Measurements from ENCODE around the gene ATP10B.

The ATP10B gene

GRCh38 chr5:160621526-160621925, 230.5 kb downstream of the ATP10B start:
- no peak for DNase-seq

DNA sequence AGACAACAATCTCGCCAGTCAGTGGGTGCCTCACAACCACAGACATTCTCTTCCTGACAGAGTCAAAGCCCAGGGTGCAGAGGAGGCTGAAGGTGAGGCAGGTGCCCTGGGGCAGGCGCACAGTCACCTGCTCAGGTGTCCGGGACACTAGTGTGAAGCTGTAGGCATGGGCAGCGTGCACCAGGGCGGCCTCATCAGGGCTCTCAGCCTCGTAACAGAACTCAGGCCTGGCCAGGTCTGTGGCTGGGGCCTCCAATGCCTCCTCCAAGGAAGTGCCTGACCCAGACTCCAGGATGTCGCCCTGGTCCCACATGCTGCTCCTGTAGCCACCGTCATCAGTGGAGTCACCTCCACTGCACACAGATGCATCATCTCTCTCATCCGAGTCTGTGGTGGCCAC, 231.6 kb downstream of the ATP10B start:
- DNase-seq: no peak

DNA sequence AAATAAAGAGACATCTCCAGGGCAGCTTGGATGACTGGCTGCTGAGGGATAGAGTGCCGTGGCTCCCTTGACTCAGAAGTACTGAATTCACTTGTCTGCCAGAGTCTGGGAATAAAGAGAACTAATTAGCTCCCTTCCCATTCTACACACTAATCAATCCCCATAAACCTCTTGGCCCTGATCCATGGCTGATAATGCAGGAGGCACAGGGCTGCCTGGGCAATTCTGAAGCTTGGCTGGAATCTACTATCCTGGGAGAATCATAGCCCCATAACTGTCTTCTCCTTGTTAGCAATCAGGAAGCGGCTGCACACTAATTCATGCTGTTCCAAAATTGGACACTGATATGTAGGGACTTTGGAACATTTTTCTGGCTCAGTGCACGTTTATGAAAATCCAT, 232.6 kb downstream of the ATP10B start:
- DNase-seq: no peak

GRCh38 chr5:160618286-160618685, 233.7 kb downstream of the ATP10B start:
- no peak for DNase-seq

GRCh38 chr5:160616712-160617497, 235.1 kb downstream of the ATP10B start:
- DNase-seq: no peak

- no peak for DNase-seq
These were observed 237.9 kb downstream of the ATP10B start for GRCh38 chr5:160614136-160614535.

GRCh38 chr5:160605266-160605665, 246.7 kb downstream of the ATP10B start:
- DNase-seq: no peak

DNA sequence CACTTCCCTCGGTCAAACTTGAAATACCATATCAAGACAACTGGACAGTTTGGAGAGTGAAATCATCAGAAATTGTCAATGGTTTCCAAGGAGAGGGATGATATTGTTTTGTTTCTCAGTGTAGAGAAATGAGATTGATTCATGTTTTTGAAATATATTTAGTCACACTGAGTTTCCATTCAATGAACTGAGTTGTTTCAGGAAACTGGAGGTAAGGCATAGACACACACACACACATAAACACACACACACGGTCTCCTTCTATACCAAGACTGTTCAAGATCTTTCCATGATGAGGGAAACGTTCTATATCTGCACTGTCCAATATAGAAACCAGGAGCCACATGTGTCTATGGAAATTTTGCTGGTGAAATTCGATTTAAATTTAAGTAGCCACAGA, 247.5 kb downstream of the ATP10B start:
- no peak for DNase-seq

DNA sequence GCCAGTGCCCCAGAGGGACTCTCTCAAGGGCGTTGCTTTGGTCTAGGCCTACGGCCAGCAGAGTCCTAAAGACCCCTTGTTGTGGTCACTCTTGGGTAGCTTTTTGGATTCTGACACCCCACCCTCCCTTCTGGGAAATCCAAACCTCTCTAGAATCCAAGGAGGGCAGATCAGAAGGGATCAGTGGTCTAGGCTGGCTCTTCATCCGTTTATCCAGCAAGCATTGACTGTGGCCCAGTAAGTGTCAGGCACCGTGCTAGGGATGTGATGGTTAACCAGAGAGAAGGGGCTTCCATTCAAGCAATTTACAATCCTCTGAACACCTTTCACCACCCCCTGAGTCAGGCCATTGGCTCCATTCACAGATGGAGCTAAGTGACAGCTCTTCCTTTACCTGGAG, 249.3 kb downstream of the ATP10B start:
- no peak for DNase-seq

GRCh38 chr5:160601046-160601445, 251.0 kb downstream of the ATP10B start:
- no peak for DNase-seq

DNA sequence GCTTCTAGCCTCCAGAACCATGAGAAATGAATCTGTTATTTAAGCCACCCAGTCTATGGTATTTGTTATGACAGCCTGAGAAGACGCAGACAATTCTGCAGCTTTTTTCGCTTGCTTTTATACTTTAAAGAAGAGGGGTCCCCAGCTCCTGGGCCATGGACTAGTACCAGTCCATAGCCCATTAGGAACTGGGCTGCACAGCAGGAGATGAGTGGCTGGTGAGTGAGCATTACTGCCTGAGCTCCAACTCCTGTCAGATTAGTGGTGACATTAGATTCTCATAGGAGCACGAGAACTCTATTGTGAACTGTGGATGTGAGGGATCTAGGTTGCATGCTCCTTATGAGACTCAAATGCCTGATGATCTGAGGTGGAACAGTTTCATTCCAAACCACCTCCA, 278.7 kb downstream of the ATP10B start:
- DNase-seq: no peak

DNA sequence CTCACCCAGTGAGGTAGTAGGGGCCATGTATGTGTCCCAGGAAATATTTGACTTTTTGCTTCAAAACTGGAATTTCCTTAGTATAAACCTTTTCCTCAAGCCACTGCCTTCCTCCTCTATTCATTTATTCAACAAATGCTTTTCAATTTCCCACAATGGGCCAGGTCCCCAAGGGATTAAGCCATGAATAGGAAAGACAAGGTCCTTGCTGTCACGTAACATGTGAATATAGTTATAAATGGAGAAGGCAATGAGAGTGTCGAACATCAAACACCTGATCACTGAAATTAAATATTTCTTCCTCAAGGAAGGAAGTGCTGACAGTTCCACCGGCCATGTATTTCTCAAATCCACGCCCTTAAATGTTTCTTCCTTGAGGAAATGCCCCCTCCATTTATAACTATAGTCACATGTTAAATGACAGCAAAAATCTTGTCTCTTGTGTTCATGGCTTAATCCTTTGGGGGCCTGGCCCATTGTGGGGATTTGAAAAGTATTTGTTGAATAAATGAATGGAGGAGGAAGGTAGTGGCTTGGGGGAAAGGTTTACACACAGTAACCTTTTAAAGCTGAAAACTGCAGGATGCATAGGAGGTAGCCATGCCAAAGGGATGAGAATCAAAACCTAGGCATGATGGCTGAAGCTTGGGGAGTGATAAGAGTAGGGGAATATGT, 284.8 kb downstream of the ATP10B start:
- no peak for DNase-seq

GRCh38 chr5:160565376-160565775, 286.6 kb downstream of the ATP10B start:
- DNase-seq: no peak

GRCh38 chr5:160556846-160557245, 295.2 kb downstream of the ATP10B start:
- no peak for DNase-seq

DNA sequence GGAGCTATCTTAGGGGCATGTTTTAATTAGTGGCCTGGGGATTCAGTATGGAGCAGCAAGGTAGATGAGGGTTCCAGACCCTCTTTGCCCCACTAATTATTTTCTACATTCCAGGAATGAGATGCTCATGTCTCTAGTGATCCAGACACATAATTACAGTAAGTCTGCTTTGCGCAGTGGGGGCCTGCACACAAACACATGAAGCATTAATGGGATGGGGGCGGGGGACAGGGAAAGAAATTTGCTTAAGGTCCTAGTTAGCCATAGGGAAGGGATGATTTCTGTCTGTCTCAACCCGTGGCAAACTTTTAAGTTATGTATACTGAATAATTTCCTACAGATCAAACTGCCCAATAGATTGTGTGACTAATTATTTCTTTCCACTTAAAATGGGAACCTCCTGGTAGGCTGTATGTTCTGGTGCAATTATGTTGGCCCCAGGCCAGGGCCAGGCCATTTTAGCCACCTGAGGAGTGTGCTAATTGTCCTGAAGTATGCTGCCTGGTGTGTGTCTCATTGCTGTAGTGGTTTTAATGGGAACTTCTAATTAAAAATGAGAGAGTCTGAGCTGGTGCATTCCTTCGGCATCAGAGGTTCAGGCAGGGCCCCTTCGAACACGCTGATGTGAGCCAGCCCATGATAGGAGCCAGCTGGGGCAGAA, 295.9 kb downstream of the ATP10B start:
- no peak for DNase-seq

- DNase-seq: no peak
These were observed 296.4 kb downstream of the ATP10B start for GRCh38 chr5:160555581-160555970.

DNA sequence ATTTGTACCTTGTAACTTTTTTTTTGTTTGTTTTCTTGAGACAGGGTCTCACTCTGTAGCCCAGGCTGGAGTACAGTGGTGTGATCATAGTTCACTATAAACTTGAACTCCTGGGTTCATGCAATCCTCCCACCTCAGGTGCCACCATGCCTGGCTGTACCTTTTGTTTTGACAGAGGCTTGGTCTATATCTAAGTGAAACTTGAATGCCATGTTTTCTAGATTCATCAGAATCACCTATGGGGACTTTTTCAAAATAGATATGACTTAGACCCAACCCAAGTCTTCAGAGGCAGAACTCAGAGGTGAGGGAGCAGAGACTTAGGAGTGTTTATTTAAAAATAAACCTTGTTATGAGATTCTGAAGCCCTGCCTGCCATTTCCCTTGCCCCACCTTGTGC, 301.9 kb downstream of the ATP10B start:
- DNase-seq: no peak

GRCh38 chr5:160548949-160549645, 302.9 kb downstream of the ATP10B start:
- no peak for DNase-seq

GRCh38 chr5:160547872-160548271, 304.1 kb downstream of the ATP10B start:
- no peak for DNase-seq

GRCh38 chr5:160547061-160547460, 304.9 kb downstream of the ATP10B start:
- DNase-seq: no peak

DNA sequence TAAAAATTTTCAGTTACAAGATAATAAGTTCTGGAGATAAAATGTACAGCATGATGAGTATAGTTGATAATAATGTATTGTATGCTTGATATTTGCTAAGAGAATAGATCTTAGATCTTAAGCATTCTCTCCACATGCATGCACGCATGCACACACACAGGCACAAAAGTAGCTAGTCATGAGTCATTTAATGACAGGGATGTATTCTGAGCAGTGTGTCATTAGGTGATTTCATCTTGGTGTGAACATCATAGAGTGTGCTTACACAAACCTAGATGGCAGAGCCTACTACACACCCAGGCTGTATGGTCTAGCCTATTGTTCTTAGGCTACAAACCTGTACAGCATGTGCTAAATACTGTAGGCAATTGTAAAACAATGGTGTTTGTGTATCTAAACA, 306.2 kb downstream of the ATP10B start:
- DNase-seq: no peak

- no peak for DNase-seq
These were observed 308.6 kb downstream of the ATP10B start for GRCh38 chr5:160543395-160543794.

- DNase-seq: no peak
These were observed 309.2 kb downstream of the ATP10B start for GRCh38 chr5:160542840-160543239.

DNA sequence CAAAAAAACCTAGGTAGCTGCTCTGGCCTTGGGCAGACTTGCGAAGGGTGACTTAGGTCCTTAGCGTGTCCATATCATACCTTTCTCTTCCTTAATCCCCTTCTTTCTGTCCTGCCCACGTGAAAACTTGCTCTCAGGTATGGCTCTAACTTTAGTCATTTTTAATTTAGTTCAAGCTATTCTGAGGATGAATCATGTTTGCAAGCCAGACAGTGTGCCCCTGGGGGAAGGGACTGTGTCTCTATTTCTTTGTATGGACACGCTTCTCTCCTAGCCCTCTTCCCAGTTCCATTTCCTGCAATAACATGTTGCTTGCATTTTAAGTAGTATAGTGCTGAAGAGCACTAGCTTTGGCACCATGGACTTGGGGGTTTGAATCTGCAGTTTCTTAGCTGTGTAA, 309.7 kb downstream of the ATP10B start:
- no peak for DNase-seq
